COLO668 (cell line): Measurements from ENCODE around the gene CABCOCO1.
"Not testable (repeated sequence)": the region's sequence is repeated elsewhere in the genome, so short reads cannot be mapped to it uniquely, and the experiment has no call there.

Experiments used
- DNase-seq: peaks from one replicate; lab custom pipeline; 2025; ENCODE audit not compliant: unreplicated experiment; lab: John Stamatoyannopoulos, UW

The CABCOCO1 gene

DNA sequence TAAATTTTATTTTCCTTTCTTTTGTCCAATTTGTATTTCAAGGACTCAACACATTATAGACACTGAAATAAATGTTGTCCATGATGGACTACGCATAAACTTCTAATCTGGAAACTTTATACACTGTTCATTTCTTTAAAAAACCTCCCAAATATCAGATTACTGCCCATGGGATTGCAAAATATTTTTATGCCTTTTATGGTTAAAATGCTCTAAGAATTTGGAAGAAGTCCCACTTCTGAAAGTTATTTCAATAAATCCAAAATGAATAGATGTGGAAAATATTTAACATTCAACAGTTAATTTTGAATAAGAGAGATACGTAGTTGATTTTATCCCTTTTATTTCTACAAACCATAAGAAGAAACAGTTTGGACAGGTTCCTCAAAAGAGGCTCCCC, 46.1 kb downstream of the CABCOCO1 start:
- no peak for DNase-seq

DNA sequence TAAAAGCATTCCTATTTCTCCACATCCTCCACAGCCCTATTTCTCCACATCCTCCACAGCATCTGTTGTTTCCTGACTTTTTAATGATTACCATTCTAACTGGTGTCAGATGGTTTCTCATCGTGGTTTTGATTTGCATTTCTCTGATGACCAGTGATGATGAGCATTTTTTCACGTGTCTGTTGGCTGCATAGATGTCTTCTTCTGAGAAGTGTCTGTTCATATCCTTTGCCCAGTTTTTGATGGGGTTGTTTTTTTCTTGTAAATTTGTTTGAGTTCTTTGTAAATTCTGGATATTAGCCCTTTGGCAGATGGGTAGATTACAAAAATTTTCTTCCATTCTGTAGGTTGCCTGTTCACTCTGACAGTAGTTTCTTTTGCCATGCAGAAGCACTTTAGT, 49.4 kb downstream of the CABCOCO1 start:
- not testable (repeated sequence) for DNase-seq

DNA sequence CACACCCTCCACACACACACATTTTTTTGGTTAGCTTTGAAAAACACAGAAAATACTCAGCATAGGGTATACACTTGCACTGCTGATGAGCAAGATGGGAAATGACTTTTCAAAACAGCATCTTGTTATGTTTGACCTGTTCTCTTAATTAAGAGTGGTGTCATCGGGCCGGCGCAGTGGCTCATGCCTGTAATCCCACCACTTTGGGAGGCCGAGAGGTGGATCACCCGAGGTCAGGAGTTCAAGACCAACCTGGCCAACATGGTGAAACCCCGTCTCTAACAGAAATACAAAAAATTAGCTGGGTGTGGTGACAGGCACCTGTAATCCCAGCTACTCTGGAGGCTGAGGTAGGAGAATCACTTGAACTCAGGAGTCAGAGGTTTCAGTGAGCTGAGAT, 56.7 kb downstream of the CABCOCO1 start:
- not testable (repeated sequence) for DNase-seq

DNA sequence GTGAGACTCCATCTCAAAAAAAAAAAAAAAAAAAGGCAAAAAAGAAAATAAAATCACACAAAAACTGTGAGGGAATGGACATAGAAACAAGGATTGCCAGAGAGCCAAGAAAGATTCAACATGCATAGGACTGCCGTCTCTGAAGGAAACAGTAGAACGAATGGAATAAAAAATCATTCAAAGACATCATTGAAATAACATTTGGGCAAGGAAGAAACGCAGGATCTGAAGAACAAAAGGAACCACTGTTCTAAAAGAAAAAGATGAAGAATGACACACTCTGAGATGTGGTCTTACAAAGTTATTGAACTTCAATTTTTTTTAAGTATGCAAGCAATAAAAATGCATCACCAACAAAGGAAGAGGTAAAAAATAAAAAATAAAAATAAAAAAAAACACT, 57.2 kb downstream of the CABCOCO1 start:
- no peak for DNase-seq

DNA sequence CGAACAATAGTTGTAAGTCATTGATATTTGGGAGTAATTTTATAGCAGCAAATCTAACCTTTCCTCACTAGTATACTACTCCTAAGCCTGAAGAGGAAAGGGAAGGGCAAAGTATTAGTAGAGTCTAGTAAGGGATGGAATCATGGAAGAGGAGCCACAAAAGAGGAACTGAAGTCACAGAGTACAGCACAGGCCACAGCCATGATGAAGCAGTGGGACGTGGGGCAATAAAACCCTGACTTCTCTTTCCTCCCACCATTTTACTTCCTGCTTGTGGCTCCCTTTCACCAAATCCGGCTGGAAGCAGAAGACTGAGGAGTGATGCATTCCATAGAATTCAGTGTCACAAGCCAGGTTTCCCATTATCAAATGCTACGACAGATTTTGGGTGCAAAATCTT, 58.7 kb downstream of the CABCOCO1 start:
- no peak for DNase-seq

DNA sequence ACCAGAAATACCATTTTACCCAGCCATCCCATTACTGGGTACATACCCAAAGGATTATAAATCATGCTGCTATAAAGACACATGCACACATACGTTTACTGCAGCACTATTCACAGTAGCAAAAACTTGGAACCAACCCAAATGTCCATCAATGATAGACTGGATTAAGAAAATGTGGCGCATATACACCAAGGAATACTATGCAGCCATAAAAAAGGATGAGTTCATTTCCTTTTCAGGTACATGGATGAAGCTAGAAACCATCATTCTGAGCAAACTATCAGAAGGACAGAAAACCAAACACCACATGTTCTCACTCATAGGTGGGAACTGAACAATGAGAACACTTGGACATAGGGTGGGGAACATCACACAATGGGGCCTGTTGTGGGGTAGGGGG, 62.5 kb downstream of the CABCOCO1 start:
- not testable (repeated sequence) for DNase-seq

DNA sequence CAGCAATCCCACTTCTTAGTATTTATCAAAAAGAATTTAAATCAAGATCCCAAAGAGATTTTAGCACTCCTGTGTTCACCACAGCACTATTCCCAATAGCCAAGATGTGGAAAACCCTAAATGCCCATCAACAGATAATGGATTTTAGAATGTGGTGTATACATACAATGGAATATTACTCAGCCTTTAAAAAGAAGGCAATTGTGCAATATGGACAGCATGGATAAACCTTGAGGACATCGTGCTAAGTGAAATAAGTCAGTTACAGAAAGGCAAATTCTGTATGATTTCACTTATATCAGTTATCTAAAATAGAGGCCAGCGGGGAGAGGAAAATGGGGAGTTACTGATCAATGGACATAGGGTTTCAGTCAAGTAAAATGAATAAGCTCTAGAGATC, 66.9 kb downstream of the CABCOCO1 start:
- no peak for DNase-seq

DNA sequence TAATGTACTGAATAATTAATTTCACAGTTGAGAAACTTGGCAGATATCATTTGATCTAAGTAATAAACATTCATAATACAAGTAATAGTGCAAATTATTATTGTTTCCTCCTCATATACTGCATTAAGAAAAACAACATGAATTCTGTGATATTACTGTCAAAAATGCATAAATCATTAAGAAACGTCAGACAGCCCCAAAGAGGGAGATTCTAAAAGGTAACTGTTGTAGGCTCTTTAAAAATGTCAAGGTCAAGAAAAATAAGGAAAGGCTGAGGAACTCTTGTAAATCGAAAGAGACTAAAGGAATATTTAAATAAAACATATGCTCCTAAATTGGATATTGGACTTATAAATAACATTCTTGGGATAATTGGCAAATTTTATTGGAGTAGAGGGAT, 67.9 kb downstream of the CABCOCO1 start:
- DNase-seq: no peak

DNA sequence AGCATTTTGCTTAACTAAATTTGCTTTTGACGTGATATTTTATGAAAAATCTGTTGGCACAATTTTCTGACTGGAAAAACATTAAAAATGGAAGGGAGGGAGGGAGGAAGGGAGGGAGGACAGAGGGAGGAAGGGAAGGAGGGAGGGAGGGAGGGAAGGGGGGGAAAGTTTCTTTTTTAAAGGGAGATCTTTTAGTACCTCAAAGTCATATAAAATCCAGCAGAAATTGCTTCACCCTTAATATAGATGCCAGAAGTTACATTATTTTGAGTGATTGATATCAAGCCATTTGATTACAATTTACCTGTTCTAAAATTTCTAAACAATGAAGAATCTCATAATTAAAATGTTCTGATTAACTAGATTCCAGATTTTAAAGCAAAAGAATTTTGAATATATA, 68.9 kb downstream of the CABCOCO1 start:
- no peak for DNase-seq

DNA sequence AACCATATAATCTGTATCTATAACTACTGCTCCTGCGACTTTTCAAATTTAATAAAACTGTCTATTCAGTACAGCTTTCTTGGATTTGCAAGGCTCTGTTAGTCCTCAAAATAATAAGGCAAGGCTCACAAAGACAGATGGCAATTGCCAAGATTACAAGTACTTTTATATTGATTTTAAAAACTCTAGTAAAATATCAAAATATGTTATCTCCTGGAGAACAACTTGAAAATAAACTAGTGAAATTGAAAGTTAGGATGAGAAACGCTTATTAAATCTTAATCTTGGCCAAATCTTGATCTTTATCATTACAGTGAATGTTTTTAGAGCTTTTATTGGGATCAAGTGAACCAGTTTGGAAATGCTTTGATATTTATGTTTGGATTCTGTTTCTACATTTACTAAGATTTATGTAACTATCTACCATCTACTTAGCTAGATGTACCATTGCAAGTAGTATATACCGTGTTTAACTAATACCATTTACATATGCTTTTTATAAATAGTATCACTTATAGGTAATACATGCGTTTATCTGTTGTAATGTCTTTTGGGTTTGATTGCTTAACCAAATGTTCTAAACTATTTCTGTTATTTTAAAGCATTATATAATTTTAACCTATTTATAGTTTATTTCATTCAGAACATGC, 70.0 kb downstream of the CABCOCO1 start:
- no peak for DNase-seq

DNA sequence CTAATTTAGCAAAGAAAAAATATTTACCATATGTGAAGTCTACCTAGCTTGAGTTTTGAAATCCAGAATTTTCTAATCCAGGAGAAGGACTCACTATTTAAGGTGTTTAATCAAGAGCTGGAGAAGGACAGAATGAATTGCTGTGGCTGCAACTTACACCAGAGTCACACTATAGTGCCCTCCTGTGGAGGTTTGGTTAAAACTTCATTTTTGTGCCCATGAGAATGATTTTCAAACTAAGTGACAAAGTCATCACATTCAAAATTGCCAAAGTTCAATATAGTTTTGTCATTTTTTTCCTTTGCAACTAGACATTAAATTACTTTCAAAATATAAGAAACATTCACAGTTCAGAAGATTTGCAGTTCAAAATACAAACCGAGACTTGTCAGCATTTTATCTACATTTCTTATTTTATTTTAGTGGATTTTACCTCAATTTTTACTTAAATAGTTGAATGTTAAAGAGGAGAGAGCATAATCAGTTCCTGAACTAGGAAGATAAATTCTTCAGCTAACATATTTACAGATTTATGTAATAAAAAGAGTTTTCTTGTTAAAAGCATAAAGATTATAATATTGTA, 70.7 kb downstream of the CABCOCO1 start:
- DNase-seq: peak; percentile 4

DNA sequence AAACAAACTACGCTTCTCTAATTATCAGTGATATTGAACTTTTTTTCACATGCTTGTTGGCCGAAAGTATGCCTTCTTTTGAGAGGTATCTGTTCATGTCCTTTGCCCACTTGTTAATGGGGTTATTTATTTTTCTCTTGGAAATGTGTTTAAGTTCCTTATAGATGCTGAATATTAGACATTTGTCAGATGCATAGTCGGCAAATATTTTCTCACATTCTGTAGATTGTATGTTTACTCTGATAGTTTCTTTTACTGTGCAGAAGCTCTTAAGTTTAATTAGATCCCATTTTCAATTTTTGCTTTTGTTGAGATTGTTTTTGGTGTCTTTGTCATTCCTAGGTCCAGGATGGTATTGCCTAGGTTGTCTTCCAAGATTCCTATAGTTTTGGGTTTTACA, 73.2 kb downstream of the CABCOCO1 start:
- DNase-seq: no peak

DNA sequence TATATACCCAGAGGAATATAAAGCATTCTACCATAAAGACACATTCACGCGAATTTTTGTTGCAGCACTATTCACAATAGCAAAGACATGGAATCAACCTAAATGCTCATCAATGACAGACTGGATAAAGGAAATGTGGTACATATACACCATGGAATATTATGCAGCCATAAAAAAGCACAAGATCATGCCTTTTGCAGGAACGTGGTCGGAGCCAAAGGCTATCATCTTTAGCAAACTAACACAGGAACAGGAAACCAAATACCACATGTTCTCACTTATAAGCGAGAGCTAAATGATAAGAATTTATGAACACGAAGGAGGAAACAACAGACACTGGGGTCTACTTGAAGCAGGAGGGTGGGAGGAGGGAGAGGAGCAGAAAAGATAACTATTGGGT, 74.7 kb downstream of the CABCOCO1 start:
- not testable (repeated sequence) for DNase-seq

DNA sequence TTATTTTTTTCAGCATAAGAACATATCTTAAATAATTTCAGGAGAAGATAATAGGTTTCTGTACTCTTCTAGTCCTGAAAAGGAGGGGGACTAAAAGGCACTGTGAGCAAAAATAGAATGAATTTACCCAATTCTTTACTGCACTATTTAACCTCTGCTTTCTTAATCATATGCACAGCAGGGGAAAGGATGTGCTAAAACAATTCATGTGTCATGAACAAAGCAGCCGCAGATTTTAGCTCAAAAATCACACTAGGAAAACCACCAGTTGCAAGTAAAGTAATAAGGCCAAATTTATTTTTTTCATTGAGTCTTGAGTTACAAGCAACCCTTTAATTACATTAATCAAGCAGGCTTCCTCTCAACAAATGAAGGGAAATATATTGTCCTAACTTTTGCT, 80.1 kb downstream of the CABCOCO1 start:
- no peak for DNase-seq

DNA sequence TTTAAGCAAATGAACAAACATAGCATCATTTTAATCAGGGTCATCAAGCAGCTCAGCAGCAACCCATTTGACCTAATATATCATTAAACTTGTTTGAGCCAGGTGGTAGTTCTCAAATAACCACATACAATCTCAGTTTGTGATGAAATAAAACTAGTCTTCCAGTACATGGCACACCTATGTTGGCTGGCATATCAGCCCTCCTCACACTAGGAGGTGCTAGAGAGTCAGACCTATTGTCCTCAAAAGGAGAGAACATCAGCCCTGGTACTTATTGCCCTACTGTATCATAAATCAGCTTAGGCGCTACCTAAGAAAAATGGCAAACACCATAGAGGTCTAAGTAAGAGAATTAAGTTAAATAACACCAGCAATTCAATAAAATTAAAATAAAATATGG, 81.7 kb downstream of the CABCOCO1 start:
- no peak for DNase-seq

DNA sequence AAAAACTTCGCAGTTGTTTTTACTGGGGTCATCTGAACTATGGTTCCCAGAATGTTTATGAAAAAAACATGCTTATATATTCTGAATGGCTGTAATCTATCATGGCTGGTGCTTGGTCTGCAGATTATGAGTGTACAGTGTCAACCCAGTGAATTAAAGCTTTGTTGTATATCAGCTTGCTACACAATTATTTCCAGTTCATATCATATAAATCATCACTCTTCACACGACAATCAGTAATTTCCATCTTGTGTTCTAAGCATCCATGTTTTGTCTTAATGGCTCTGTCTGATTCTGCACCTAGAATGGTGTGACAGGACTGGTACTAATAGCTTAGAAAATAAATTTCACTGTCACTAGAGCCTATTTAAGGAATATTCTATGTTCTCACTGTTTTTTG, 83.6 kb downstream of the CABCOCO1 start:
- DNase-seq: no peak

DNA sequence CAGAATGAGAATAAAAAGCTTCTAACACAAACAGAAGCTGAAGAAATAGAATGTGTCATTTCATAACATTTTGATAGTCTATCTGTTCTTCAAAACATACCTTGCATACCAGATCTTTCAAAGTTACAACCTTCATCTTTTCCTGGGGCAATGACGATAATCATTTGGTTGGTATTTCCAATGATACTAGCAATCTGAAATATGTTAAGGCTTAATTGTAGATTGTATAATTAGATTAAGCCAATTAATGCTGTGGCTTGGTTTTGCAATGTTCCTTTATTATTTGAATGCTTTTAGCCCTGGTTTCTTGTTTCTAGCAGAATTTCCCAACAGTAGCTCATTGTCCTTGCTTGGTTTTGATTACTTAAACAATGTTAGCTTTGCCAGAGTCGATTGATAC, 84.6 kb downstream of the CABCOCO1 start:
- no peak for DNase-seq

DNA sequence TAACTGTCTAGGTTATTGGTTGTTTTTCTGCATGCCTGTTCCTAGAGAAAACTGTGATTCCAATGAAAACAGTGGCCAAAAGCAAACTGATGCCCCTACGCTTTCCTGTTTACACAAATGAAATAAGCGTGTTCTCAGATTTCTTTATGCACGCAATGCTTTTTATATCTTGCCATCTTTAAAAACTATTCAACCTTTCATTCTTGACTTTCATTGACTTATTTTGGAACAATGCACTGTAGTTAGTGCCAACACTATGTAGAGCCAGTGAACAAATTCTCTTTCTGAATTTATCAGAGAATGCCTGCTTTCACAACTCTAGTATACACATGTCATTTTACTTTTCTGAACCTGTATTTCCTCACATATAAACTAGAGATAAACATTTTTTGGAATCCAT, 86.6 kb downstream of the CABCOCO1 start:
- DNase-seq: no peak

DNA sequence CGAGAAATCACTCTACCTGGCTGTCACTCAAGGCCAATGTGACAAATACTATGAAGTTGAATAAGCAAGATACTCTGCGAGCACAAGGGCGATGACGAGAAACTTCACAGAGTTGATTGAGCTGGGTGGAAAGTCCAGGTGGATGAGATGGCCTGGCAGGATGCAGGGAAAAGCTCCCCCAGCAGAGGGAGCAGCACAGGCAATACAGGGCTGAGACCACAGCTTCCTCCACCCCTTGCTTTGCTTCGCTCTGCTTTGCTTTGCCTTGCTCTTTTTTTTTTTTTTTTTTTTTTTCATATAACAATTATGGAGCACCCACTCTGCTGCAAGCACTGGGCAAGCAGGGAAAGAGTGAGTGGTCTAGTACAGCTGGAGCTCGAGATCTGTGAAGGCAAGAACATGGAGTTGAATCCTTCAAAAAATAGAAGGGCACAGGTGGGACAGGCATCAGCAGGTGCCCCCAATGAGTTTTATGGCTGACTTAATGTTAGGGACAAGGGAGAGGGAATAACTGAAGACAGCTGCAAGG, 88.3 kb downstream of the CABCOCO1 start:
- peak; percentile 32 for DNase-seq

DNA sequence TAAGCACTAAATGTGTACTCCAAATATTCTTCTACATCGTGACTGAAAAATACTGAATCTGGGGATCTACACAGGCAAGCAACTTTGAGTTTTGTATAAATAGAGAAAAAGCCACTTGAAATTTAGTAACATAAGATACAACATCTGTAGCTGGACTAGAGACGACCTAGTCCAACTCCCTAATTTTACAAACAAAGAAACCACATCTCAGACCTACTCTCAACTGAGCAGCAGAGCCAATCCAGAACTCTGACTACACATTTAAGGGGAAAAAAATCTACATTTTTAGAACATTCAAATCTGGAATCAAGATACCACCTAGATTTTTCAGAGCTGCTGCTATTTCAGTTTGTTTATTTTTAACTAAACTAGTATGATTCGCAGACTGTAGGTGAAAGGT, 88.9 kb downstream of the CABCOCO1 start:
- DNase-seq: no peak

DNA sequence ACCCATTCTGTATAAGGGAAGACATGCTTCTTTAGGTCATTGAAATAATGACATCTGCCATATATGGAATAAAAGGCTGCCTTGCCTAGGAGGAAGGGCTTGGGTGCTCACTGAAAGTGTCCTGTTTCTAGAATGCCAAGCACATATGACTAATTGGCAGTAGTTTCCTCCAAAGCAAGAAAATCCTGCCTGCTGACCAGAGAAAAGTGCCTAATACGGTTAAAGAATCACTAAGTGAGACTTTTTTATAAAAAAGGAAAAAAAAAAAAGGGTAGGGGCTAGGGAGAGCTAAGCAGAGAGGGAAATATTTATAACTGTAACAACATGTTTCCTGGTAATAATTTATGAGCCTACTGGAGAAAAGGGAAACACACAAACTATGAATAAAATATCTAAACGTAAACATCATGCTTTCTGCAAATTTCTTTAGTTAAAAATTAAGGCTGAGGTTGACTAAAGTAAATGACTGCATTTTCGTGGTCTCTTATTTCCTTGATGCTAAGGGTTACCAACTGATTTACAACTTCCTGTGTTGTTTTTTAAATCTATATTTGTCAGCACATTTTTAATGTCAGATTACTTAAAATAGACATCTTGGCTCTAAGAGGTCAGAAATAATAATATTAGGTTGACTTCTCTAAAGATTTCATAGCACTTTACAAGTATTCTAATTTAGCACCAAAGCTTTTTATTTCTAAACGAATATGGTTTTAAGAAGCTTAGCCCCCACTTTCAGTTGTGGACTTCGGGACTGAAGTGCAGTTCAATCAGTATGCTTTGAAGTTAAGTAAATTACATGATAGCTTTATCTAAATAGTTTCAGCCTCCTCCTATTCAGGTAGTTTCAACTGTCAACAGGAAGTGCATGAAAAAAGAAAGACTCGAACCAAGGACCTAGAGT, 89.6 kb downstream of the CABCOCO1 start:
- DNase-seq: no peak

DNA sequence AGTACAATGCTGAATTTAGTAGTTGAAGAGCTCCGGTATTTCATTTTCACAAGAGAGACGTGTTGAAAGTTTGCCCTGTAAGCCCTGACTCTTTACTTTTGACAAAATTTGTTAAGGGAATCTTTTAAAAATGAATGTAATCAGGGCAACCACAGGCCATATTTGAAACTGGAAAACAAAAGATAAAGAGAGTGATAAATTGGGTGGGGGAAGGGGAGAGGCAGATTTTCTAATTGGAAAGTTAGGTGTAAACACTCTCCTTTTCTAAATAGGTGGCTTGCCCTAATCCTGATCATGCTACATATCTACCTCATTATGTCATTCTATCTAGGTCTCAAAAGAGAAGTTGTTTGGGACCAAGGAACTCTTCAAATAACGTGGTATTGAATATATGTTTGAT, 90.7 kb downstream of the CABCOCO1 start:
- DNase-seq: no peak
